ENCODE data around the gene FEZ2. TPM values are rescaled to one million over a fixed set of nuclear protein-coding genes. Genes with fewer than 3 reads are reported as not detected.

The FEZ2 gene
- 39.3 to 59.1 TPM (median 40.7 TPM) in 5 replicates for total RNA-seq (2022; extraction: Qiagen RNA extraction)

DNA sequence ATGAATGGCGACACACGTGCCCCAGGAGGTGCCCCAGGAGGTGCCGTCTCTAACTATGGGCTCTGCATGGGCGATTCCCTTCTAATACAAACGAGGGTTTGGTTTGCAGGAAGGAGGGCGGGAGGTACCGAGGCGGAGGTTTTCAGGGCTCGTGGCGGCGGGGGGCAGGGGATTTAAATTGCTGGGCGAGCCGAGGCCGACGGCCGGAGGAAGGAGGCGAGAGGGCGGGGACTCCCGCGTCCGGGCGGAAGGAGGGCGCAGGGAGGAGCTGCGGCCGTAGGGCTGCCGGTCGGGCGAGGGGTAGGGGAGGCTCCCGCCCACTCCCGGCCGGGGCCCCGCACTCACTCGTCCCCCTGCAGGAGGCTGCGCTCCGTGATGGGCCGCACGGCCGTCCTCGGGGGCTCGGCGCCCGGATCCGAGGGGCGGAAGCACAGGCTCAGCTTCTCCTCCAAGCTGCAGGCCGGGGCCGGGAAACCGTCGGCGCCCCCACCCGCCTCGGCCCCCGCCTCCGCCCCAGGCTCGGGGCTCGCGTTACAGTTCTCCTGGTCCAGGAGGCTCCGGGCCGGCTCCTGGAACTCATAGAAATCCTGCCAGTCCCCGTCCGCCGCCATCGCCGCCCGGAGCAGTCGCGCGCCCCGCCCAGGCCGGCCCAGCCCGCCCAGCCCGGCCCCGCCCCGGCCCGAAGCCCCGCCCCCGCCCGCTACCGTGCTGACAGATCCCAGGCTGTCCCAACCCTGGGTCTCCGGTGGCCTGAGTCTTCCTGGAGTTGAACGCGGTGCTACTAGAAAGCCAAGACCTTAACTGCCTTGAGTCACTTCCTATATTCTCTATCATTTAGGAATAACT, at the start of gene FEZ2:
TSS of gene FEZ2 (minus strand) at position 637 of the 846 bp plus-strand sequence. CDS start at position 611, 26 bp downstream.

Other genes with a start within 250 kb of the FEZ2 start
- gene CRIM1, start 242.4 kb downstream of the FEZ2 start, total RNA-seq (2022; extraction: Qiagen RNA extraction), result 120 to 184 TPM (median 148 TPM) in 5 replicates
- gene VIT, start 98.5 kb upstream of the FEZ2 start, total RNA-seq (2022; extraction: Qiagen RNA extraction), result not detected in 5 replicates

Data from A549 treated with Mapracorat at 1 μM for 4 hours (cell line).